Measurements from ENCODE around the gene DMBT1.

DNA sequence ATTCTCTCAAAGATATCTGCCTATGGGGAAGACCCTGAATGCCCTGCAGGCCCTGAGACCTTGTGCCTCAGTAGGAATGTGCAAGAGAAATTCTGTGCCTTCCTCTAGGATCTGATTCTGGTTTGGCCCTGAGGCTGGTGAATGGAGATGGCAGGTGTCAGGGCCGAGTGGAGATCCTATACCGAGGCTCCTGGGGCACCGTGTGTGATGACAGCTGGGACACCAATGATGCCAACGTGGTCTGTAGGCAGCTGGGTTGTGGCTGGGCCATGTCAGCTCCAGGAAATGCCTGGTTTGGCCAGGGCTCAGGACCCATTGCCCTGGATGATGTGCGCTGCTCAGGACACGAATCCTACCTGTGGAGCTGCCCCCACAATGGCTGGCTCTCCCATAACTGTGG is 15.7 kb downstream of the DMBT1 start:
- TF ChIP-seq CTCF (IDR thresholded peaks at IDR 0.05) = no peak
- no peak for TF ChIP-seq POLR2AphosphoS5 (IDR thresholded peaks at IDR 0.05; ENCODE audit: insufficient read depth in 1 of 2, low read depth in 1 of 2)
- TF ChIP-seq POLR2A (IDR thresholded peaks at IDR 0.05) = no peak
